HG03135 (cell line): ENCODE measurements around the gene GCSH.

ENCODE experiments used
- ATAC-seq: cut with Tn5 transposase; IDR thresholded peaks from one replicate; pipeline ENCODE4 v1.9.1; 2021; ENCODE audit warnings: mild to moderate bottlenecking, moderate library complexity; ENCODE audit not compliant: unreplicated experiment

Gene GCSH

GRCh38 chr16:81060576-81061306, 35.5 kb downstream of the GCSH start:
- no peak for ATAC-seq

GRCh38 chr16:81053761-81054160, 42.4 kb downstream of the GCSH start:
- ATAC-seq: no peak

GRCh38 chr16:81042821-81043220, 53.4 kb downstream of the GCSH start:
- ATAC-seq: no peak

GRCh38 chr16:81041696-81042095, 54.5 kb downstream of the GCSH start:
- no peak for ATAC-seq

GRCh38 chr16:81040842-81041241, 55.4 kb downstream of the GCSH start:
- ATAC-seq: no peak

- no peak for ATAC-seq
These were observed 56.1 kb downstream of the GCSH start for GRCh38 chr16:81040131-81040530.

- no peak for ATAC-seq
These were observed 59.3 kb downstream of the GCSH start for GRCh38 chr16:81036751-81037350.

GRCh38 chr16:81035975-81036750, 60.0 kb downstream of the GCSH start:
- peak; percentile 53 for ATAC-seq

- peak; percentile 88 for ATAC-seq
These were observed 60.7 kb downstream of the GCSH start, which contains the start of gene ATMIN for GRCh38 chr16:81035398-81035974. ATMIN (plus strand) TSS chr16:81035842; CDS start chr16:81035871, 29 bp downstream.
